Measurements from ENCODE around the gene MPPED2.

GRCh38 chr11:30422447-30423278 is 163.5 kb downstream of the MPPED2 start:
- TF ChIP-seq EZH2phosphoT487 (IDR thresholded peaks at IDR 0.05; ENCODE audit: low read length) (no peak), CTCF (IDR thresholded peaks at IDR 0.05; ENCODE audit: low read length) (no peak)
